ENCODE measurements around the gene GAB2.

Gene GAB2

DNA sequence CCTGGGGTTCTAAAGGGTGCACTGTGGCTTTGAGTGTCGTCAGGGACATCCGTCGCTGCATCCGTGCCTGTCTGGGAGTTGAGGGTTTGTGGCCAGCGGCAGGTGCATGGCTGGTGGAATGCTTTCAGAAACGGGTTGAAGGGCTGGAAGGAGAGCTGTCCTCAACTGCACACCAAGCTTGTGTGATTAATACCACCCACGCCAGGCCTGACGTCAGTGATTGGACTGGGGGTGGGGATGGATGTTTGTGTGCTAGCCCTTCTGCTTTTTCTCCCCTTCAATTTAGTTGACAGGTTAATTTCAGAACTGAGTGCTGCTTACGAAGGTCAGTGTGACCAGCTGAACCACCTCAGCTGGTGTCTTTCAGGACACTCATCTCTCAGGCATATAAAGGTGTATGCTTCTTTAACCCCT lies 3.2 kb upstream of the GAB2 start:
- H3K27me3 ChIP-seq, result no peaks in the 10 kb centered on the region
- H3K27ac ChIP-seq, result peak overlapping the region; percentile 100
- peaks cover 82 to 85% of the 10 kb centered on the region in 2 experiments for H3K4me1 ChIP-seq (ENCODE audit: control insufficient read depth in 1 of 2, insufficient read depth in 1 of 2, low read depth in 1 of 2, low read length in 1 of 2)
- no peaks in the 10 kb centered on the region for H3K9me3 ChIP-seq
- H3K36me3 ChIP-seq, result no peaks in the 10 kb centered on the region
- H3K4me3 ChIP-seq (ENCODE audit: low read depth in 1 of 2, low read length in 1 of 2), result peak overlapping the region; percentile 46 to 57
- TF ChIP-seq CTCF (IDR thresholded peaks at IDR 0.05), result no peak

DNA sequence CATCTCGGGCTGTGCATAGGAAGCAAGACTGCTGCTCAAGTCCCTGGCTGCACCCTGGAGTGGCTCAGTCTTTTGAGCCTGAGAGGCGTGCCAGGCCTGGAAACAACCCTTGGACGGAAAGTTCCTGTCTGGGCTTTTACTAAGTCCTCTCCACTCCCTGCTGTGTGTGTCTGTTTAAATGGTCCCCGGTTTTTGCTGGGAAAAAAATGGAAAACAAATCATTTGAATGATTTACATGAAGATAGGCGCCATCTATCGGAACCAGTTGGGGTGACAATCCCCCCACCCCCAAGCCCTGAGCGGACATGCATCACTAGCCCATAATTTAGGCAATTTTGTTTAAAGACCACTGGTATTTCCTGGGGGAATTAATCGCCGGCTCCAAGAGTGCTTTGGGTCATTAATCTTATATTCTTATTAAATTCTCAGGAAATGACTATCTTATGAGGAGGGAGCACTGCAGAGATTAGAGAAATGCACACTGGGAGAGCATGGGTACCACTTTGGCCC lies 2.7 kb upstream of the GAB2 start:
- Histone ChIP-seq H3K27me3 (no peaks in the 10 kb centered on the region), H3K9me3 (no peaks in the 10 kb centered on the region), H3K4me1 (ENCODE audit: control insufficient read depth in 1 of 2, insufficient read depth in 1 of 2, low read depth in 1 of 2, low read length in 1 of 2) (peaks cover 82 to 85% of the 10 kb centered on the region in 2 experiments), H3K27ac (peak overlapping the region; percentile 100), H3K36me3 (no peaks in the 10 kb centered on the region), H3K4me3 (ENCODE audit: low read depth in 1 of 2, low read length in 1 of 2) (peak overlapping the region; percentile 46 to 57)
- TF ChIP-seq CTCF (IDR thresholded peaks at IDR 0.05), result peak; percentile 90

DNA sequence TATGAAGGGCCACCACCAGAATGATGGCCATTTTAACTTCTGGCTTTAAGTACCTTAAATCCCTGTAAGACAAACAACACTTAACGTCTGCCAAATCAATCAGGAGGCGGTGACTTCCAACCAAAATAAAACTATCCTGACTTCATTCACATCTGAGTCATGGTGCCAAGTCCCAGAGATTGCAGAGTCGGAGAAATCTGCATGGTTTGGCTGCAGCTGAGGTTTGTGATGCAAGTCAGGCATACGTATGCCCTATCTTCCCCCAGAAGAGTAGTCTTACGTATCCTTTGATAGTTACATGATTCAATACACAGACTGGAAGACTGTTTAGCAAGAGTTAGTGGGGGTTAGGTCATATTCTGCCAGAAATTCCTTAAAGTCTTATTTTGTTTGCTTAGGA lies 1.7 kb upstream of the GAB2 start:
- H3K9me3 ChIP-seq, result no peaks in the 10 kb centered on the region
- H3K4me3 ChIP-seq (ENCODE audit: low read depth in 1 of 2, low read length in 1 of 2), result peak overlapping the region; percentile 76 to 78
- H3K27ac ChIP-seq, result peak overlapping the region; percentile 100
- TF ChIP-seq CTCF (IDR thresholded peaks at IDR 0.05), result no peak
- no peaks in the 10 kb centered on the region for H3K36me3 ChIP-seq
- no peaks in the 10 kb centered on the region for H3K27me3 ChIP-seq
- H3K4me1 ChIP-seq (ENCODE audit: control insufficient read depth in 1 of 2, insufficient read depth in 1 of 2, low read depth in 1 of 2, low read length in 1 of 2), result peaks cover 82 to 85% of the 10 kb centered on the region in 2 experiments

GRCh38 chr11:78418584-78419211 lies 1.1 kb upstream of the GAB2 start:
- H3K27me3 ChIP-seq, result no peaks in the 10 kb centered on the region
- H3K9me3 ChIP-seq, result no peaks in the 10 kb centered on the region
- H3K4me1 ChIP-seq (ENCODE audit: control insufficient read depth in 1 of 2, insufficient read depth in 1 of 2, low read depth in 1 of 2, low read length in 1 of 2), result peaks cover 82 to 85% of the 10 kb centered on the region in 2 experiments
- no peaks in the 10 kb centered on the region for H3K36me3 ChIP-seq
- peak; percentile 21 for TF ChIP-seq CTCF (IDR thresholded peaks at IDR 0.05)
- peak overlapping the region; percentile 100 for H3K27ac ChIP-seq
- peak overlapping the region; percentile 76 to 78 for H3K4me3 ChIP-seq (ENCODE audit: low read depth in 1 of 2, low read length in 1 of 2)

- peak; percentile 66 for TF ChIP-seq CTCF (IDR thresholded peaks at IDR 0.05)
- H3K27ac ChIP-seq, result peak overlapping the region; percentile 100
- H3K4me1 ChIP-seq (ENCODE audit: control insufficient read depth in 1 of 2, insufficient read depth in 1 of 2, low read depth in 1 of 2, low read length in 1 of 2), result peaks cover 82 to 85% of the 10 kb centered on the region in 2 experiments
- H3K4me3 ChIP-seq (ENCODE audit: low read depth in 1 of 2, low read length in 1 of 2), result peak overlapping the region; percentile 76 to 78
- H3K27me3 ChIP-seq, result no peaks in the 10 kb centered on the region
- no peaks in the 10 kb centered on the region for H3K36me3 ChIP-seq
- H3K9me3 ChIP-seq, result no peaks in the 10 kb centered on the region
Observed at GRCh38 chr11:78417888-78418583, 416 bp upstream of the GAB2 start.

Data from neutrophil (primary cell).